Fibroblast of skin of back (primary cell): ENCODE measurements around the gene ROBO2.

Source experiments
- DNase-seq: peaks from one replicate; pipeline ENCODE4 v3.0.0-alpha.2; 2013

ROBO2 gene

GRCh38 chr3:77595371-77595870, 555.5 kb downstream of the ROBO2 start:
- no peak for DNase-seq

GRCh38 chr3:77599948-77600347, 560.0 kb downstream of the ROBO2 start:
- DNase-seq = no peak

GRCh38 chr3:77601823-77602415, 562.0 kb downstream of the ROBO2 start:
- no peak for DNase-seq

- DNase-seq = no peak
Observed at GRCh38 chr3:77602722-77603121, 562.8 kb downstream of the ROBO2 start.

GRCh38 chr3:77605308-77605707, 565.4 kb downstream of the ROBO2 start:
- peak; percentile 4 for DNase-seq

- DNase-seq = no peak
Observed at GRCh38 chr3:77605865-77606264, 566.0 kb downstream of the ROBO2 start.

GRCh38 chr3:77606372-77606771, 566.5 kb downstream of the ROBO2 start:
- no peak for DNase-seq

GRCh38 chr3:77618686-77619085, 578.8 kb downstream of the ROBO2 start:
- DNase-seq = no peak

- peak; percentile 38 for DNase-seq
Observed at GRCh38 chr3:77620009-77620408, 580.1 kb downstream of the ROBO2 start.

GRCh38 chr3:77623500-77623899, 583.6 kb downstream of the ROBO2 start:
- no peak for DNase-seq

GRCh38 chr3:77626157-77626556, 586.3 kb downstream of the ROBO2 start:
- DNase-seq = no peak

GRCh38 chr3:77648214-77648613, 608.3 kb downstream of the ROBO2 start:
- DNase-seq = no peak

- DNase-seq = no peak
Observed at GRCh38 chr3:77648664-77649063, 608.8 kb downstream of the ROBO2 start.

- DNase-seq = no peak
Observed at GRCh38 chr3:77652624-77653023, 612.7 kb downstream of the ROBO2 start.

- peak; percentile 60 for DNase-seq
Observed at GRCh38 chr3:77655396-77655795, 615.5 kb downstream of the ROBO2 start.

- no peak for DNase-seq
Observed at GRCh38 chr3:77660718-77661117, 620.8 kb downstream of the ROBO2 start.

- no peak for DNase-seq
Observed at GRCh38 chr3:77667901-77668300, 628.0 kb downstream of the ROBO2 start.

- DNase-seq = no peak
Observed at GRCh38 chr3:77668376-77668775, 628.5 kb downstream of the ROBO2 start.

- DNase-seq = no peak
Observed at GRCh38 chr3:77672016-77672415, 632.1 kb downstream of the ROBO2 start.

GRCh38 chr3:77682162-77682561, 642.3 kb downstream of the ROBO2 start:
- DNase-seq = no peak

GRCh38 chr3:77684115-77684514, 644.2 kb downstream of the ROBO2 start:
- no peak for DNase-seq

- no peak for DNase-seq
Observed at GRCh38 chr3:77685713-77686112, 645.8 kb downstream of the ROBO2 start.

- no peak for DNase-seq
Observed at GRCh38 chr3:77686560-77686959, 646.7 kb downstream of the ROBO2 start.

- DNase-seq = no peak
Observed at GRCh38 chr3:77687545-77687944, 647.6 kb downstream of the ROBO2 start.

- DNase-seq = no peak
Observed at GRCh38 chr3:77690284-77690845, 650.5 kb downstream of the ROBO2 start.
